Measurements from ENCODE around the gene MYO5B.

DNA sequence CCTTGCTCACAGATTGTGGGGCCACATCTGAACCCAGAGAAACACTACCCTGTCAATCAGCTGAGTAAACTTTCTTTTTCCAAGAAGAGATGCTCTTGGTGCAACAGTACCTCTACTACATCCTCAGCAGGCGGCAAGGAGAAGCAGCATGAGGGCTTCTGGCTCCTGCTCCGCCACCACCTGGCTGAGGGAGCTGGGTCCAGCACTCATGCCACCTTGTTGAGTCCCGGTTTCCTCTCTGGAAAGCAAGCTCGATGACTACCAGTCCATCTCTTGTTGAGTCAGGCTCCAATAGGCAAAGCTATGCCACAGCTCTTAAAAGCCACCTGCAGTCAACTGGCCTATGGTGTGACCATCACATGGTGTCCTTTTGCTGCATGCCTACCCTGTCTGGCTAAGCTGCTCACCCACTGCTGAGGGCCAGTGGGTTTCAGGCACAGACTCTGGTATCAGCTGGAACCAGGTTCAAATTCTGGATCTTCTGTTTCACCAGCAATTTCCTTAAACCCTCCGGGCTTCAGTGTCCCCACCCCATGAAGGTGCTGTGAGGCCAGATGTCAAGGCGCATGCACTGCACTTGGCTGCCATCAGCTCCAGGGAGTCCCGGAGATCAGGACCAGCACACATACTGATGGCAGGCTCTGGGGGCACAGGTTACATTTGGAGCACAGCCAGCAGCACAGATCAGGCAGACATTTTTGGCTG, 339.1 kb downstream of the MYO5B start:
- TF ChIP-seq, protein P1, sequence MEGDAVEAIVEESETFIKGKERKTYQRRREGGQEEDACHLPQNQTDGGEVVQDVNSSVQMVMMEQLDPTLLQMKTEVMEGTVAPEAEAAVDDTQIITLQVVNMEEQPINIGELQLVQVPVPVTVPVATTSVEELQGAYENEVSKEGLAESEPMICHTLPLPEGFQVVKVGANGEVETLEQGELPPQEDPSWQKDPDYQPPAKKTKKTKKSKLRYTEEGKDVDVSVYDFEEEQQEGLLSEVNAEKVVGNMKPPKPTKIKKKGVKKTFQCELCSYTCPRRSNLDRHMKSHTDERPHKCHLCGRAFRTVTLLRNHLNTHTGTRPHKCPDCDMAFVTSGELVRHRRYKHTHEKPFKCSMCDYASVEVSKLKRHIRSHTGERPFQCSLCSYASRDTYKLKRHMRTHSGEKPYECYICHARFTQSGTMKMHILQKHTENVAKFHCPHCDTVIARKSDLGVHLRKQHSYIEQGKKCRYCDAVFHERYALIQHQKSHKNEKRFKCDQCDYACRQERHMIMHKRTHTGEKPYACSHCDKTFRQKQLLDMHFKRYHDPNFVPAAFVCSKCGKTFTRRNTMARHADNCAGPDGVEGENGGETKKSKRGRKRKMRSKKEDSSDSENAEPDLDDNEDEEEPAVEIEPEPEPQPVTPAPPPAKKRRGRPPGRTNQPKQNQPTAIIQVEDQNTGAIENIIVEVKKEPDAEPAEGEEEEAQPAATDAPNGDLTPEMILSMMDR (IDR thresholded peaks at IDR 0.05) = no peak
- no peak for TF ChIP-seq POLR2A (IDR thresholded peaks at IDR 0.05)
- TF ChIP-seq POLR2AphosphoS5 (IDR thresholded peaks at IDR 0.05; ENCODE audit: insufficient read depth in 1 of 2, low read depth in 1 of 2) = no peak
